Measurements from ENCODE around the gene JUNB.

Gene JUNB

DNA sequence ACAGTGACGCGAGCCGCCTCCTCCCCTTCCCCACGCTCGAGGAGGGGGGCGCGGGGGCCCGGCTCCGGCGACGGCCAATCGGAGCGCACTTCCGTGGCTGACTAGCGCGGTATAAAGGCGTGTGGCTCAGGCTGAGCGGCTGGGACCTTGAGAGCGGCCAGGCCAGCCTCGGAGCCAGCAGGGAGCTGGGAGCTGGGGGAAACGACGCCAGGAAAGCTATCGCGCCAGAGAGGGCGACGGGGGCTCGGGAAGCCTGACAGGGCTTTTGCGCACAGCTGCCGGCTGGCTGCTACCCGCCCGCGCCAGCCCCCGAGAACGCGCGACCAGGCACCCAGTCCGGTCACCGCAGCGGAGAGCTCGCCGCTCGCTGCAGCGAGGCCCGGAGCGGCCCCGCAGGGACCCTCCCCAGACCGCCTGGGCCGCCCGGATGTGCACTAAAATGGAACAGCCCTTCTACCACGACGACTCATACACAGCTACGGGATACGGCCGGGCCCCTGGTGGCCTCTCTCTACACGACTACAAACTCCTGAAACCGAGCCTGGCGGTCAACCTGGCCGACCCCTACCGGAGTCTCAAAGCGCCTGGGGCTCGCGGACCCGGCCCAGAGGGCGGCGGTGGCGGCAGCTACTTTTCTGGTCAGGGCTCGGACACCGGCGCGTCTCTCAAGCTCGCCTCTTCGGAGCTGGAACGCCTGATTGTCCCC, at the start of gene JUNB:
Gene JUNB, plus strand, starts transcription at position 142 of the 706 bp plus-strand sequence. Its CDS starts 286 bp downstream, at position 428.
- intact Hi-C loops (cut with DNase I): no loop called here
- peak; percentile 94 to 100 (median 99) for DNase-seq

DNA sequence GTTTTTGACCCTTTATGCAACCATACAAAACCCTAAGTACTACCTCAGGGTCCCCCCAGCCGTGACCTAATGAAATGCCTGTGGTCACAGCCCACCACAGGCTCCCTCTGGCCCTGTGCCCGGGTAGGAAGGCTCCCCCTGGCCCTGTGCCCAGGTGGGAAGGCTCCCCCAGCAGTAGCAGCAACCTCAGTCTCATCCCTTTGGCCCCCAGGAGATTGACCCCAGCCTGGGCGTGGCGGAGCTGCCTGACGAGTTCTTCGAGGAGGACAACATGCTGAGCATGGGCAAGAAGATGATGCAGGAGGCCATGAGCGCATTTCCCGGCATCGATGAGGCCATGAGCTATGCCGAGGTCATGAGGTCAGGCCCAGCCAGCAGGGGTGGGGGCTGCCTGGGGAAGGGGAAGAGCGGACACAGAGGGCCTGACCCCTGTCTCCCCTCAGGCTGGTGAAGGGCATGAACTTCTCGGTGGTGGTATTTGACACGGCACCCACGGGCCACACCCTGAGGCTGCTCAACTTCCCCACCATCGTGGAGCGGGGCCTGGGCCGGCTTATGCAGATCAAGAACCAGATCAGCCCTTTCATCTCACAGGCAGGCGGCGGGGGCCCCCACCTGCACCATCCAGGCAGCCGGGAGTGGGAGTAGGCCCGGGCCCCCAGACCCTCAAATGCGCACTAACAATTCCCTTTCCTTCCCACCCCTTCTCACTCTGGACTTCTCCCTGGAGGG, 46.0 kb upstream of the JUNB start:
- intact Hi-C loops (cut with DNase I): no loop called here
- DNase-seq: no peak

DNA sequence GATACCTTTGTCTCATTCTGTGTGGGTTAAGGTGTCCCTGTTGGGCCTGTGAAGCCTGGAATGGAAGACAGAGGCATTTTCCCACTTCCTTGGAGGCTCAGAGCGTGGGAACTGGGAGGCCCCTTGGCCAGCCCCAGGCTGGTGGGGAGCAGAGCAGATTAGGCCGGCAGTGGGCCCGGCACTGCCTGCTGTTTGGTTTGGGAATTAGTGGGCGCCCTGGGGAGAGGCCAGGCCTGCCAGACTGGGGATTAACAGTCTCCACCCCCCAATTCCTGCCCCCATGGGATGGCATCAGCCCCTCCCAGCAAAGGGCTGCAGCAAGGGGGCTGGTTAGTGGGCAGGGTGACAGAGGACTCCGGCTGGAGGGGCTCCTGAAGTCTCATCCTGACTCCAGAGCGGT, 42.8 kb upstream of the JUNB start:
- no peak for DNase-seq
- intact Hi-C loops (cut with DNase I): no loop called here

DNA sequence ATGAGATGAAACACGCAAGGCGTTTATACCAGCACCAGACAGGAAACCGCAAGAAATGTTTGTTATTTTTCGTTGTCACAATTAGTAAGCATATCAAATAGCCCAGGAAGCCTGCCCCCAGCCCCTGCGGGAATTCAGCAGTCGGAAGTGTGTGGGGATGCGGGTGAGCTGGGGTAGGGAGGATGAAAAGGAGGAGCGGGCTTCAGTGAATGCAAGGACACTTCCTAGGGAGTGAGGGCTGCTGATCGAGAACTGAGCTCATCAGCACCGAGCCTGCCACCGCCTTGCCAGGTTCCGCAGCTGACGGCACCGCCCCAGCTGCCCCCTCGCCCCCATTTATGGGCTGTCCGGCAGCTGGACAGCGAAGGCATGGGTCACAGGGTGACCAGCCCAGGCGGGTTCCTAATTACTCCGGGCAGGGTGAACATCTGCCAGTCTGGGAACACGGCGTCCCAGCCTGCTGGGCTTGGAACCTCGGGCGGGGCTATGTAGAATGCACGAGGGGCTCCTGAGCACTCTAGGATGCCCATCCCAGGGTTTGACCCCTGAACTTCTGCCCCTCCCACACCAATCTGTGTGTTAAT, 41.3 kb upstream of the JUNB start:
- no peak for DNase-seq
- intact Hi-C loops (cut with DNase I): no loop called here

DNA sequence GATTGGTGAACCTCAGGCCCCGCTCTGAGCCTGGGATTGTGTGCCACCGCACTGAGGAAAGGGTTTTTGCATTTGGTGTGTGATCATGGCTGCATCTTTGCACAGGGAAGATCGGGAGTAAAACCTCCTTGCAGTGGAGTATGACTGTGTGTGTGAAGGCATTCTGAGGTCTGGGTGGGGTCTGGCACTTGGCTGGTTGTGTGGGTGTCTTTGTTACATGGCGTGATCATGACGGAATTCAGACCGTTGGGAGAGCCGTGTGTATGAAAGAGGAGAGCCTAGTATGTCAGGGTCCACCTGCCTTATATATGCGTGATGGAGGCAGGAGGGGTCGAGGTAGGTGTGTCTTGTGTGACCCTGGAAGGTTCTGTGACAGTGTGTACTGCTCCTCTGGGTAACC, 40.4 kb upstream of the JUNB start:
- DNase-seq: no peak
- intact Hi-C loops (cut with DNase I): no loop called here

DNA sequence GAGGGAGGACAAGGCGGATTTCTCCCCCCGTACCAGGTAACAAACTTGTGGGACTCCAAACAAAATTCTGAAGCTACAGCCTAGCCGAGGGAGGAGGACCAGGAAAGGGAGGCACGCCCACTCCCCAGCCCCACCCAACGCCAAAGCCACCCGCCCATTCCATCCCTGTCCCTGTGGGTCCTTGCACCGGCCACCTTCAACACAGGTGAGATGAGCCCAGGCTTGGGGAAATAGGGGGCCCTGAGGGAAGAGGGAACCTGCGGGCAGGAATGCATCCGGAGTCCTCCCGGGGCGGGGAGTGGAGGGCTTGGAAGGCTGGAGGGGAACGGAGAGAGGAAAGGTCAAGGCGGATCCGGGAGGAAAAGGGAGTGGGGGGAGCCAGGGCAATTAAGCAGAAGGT, 39.7 kb upstream of the JUNB start, which contains the start of gene BEST2:
Gene BEST2, plus strand, starts transcription at position 157 of the 400 bp plus-strand sequence. CDS start 802 bp downstream, outside the sequence.
- intact Hi-C loops (cut with DNase I): no loop called here
- DNase-seq: no peak

DNA sequence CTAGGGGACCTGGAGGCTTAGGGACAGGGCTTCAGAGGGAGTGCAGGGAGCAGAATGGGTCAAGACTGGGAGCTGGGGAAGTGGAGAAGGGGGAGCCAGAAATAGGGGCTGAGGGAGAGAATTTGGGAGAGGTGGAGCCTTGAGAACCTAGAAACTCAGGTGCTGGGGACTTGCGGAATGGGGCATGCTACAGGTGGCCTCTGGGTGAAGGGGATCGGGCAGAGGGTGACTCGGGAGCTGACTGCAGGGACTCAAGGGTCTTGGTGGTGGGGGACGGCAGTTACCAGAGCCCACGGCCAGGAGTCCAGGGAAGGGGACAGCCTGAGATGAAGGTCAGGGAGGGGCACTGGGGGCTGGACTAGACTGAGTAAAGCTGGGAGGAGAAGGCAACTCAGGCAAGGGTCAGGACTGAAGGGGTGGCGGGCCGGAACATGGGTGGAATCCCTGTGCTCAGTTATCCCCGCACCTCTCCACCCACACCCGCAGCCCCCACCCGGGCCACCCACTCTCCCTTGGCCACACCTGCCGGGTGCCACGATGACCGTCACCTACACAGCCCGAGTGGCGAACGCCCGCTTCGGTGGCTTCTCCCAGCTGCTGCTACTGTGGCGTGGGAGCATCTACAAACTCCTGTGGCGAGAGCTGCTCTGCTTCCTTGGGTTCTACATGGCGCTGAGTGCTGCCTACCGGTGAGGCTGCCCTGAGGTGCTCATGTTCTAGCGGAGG, 39.1 kb upstream of the JUNB start:
- intact Hi-C loops (cut with DNase I): no loop called here
- no peak for DNase-seq

DNA sequence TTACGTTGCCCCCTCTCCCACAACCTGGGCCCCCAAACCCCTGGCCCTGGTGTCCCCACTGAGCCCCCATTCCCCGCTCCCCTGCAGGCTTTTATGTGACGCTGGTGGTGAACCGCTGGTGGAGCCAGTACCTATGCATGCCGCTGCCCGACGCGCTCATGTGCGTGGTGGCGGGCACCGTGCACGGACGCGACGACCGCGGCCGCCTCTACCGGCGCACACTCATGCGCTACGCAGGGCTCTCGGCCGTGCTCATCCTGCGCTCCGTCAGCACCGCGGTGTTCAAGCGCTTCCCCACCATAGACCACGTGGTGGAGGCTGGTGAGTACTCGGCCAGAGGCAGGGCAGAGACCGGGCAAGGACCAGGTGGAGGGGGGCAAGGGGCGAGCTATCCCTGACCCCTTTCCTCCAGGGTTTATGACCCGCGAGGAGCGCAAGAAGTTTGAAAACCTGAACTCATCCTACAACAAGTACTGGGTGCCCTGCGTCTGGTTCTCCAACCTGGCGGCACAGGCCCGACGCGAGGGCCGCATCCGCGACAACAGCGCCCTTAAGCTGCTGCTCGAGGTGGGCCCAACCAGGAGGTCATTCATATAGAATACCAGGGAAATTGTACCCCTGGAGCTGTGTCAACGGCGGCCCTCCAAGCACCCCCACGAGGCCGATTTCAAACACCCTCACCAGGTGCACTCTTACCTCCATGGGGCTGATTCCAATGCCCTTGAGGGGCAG, 36.7 kb upstream of the JUNB start:
- no peak for DNase-seq
- intact Hi-C loops (cut with DNase I): no loop called here

DNA sequence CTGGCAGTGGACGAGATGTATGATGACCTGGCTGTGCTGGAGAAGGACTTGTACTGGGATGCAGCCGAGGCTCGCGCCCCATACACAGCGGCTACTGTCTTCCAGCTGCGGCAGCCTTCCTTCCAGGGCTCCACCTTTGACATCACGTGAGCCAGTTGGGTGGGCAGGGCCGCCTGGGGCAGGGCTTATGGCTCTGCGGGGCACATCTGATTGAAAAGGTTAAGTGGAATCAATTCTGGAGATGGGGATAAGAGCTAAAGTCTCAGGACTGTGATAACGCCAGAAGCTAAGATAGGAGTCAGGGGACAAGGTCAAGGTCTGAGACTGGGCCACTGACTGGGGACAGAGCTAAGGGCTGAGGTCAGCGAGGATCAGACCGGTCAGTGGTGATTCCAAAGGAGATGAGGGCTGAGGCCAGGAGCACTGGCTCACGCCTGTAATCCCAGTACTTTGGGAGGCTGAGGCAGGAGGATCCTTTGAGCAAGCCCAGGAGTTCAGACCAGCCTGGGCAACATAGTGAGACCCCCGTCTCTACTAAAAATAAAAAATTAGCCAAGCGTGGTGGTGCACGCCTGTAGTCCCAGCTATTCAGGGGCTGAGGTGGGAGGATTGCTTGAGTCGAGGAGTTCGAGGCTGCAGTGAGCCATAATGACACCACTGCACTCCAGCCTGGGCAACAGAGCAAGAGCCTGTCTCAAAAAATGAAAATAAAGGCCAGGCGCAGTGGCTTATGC, 35.0 kb upstream of the JUNB start:
- DNase-seq: no peak
- intact Hi-C loops (cut with DNase I): no loop called here

DNA sequence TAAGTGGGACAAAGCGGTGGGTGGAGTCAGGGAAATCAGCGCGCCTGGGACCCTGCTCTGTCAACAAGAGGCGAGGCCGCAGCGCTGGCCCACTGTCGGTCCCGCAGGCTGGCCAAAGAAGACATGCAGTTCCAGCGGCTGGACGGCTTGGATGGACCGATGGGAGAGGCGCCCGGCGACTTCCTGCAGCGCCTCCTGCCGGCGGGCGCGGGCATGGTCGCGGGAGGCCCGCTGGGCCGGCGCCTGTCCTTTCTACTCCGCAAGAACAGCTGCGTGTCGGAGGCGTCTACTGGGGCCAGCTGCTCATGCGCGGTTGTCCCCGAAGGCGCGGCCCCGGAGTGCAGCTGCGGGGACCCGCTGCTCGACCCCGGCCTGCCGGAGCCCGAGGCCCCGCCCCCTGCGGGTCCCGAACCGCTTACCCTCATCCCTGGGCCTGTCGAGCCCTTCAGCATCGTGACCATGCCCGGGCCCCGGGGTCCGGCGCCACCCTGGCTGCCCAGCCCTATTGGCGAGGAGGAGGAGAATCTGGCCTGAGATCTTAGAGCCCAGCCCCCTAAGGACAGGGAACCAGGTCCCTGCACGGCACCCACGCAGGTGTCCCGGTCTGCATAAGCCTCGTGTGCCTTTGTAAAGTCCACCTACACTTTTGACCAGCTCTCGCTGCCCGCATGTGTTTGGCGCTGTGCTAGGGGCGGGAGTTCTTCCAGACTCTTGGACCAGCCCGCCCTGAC, 33.6 kb upstream of the JUNB start:
- DNase-seq: peak; percentile 29 to 84 (median 64)
- intact Hi-C loops (cut with DNase I): no loop called here

DNA sequence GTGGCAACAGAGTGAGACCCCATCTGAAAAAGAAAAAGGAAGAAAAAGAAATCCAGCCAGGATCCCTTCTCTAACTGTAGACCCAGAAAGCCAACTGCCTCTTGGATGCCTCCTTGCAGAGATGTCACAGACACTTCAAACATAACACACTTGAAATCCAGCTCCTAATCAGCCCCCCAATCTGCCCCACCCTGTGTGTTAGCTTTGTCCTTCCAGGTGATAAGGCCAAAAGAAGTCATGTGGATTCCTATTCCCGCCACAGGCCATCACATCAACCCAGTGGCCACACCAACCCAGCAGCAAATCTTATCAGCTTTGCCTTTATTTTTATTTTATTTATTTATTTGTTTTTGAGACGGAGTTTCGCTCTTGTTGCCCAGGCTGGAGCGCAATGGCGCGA, 31.6 kb upstream of the JUNB start:
- intact Hi-C loops (cut with DNase I): loop anchor here (5.0 kb wide), 1 partner anchor 38 kb away; no protein-coding TSS in a partner anchor
- DNase-seq: no peak

DNA sequence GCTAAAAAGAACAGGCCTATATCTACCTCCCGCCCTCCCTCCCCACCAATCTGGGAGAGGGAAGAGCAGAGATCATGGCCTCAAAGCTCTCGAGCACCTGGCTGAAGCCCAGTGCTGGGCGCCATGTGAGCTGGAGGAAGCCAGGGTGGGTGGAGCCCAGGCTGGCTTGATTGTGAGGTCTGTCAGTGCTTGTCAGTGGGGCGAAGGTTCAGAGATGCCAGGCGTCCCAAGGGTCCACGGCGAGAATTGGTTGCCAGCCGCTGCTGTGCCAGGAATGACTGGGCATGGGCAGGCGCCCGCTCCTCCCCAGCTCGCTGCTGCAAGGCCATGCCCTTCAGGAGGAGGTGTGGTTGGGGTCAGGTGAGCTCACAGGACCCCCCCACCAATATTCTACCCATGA, 28.2 kb upstream of the JUNB start:
- DNase-seq: no peak
- intact Hi-C loops (cut with DNase I): loop anchor here (5.0 kb wide), 1 partner anchor 34 kb away; no protein-coding TSS in a partner anchor

DNA sequence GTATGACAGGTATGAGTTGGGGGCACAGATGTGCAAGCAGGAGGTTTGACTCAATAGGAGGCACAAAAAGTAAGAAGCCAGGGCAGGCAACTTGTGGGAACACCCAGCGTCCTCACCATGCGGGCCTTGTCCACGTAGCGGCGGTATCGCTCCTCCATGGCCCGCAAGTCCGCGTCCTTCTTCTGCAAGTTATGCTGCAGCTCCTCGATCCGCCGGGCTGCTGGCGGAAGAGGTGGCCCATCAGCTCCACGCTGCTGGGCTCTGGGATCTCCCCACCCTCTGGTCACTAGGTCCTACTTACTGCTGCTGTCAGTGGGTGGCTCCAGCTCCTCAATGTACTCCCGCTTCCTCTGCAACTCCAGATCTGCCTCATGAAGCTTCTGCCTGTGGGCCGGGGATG, 26.6 kb upstream of the JUNB start:
- intact Hi-C loops (cut with DNase I): loop anchor here (5.0 kb wide), 2 partner anchors 33 to 83 kb away; no protein-coding TSS in a partner anchor
- no peak for DNase-seq

DNA sequence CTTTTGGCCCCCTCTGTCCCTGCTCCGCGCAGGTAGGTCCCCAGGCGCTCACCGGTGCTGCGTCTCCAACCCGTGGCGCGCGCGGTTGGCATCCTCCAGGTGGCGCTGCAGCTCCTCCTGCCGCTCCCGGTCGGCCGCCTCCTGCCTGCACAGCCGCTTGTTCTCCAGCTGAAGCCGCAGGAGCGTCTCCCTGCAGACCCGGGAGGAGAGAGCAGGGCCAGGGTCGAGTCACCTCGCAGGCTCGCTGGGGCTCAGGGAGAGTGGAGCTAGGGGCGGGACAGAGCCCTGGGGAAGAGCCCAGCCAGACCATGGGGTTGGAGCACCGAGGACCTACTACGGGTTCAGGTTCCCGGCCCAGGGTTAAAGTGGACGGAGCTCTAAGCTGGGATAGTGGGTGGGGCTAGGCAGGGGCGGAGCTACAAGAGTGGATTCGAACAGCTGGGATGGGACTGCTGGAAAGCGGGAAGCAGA, 25.2 kb upstream of the JUNB start:
- peak in 35 of 42 donors; percentile 65 to 93 (median 85) for DNase-seq
- intact Hi-C loops (cut with DNase I): loop anchor here (5.0 kb wide), 1 partner anchor 81 kb away; no protein-coding TSS in a partner anchor

DNA sequence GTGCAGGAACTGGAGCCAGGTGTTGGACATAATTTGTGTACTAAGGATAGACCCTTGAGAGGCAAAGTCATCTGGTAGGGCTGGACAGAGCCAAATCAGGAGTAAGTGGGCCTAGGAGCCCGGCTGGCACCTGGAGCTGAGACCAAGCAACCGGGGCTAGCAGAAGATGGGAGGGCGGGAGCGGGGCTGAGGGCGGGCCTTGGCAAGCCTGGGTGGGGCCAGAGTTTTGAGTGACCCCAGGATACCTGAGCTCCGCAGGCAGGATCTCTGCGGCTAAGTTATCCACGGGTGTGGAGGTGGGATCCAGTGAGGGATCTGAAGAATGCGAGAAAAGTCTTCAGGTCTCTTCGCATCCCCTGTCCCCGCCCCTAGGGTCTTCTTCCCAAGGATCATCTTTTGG, 24.1 kb upstream of the JUNB start:
- DNase-seq: no peak
- intact Hi-C loops (cut with DNase I): loop anchor here (5.0 kb wide), 1 partner anchor 80 kb away; no protein-coding TSS in a partner anchor

DNA sequence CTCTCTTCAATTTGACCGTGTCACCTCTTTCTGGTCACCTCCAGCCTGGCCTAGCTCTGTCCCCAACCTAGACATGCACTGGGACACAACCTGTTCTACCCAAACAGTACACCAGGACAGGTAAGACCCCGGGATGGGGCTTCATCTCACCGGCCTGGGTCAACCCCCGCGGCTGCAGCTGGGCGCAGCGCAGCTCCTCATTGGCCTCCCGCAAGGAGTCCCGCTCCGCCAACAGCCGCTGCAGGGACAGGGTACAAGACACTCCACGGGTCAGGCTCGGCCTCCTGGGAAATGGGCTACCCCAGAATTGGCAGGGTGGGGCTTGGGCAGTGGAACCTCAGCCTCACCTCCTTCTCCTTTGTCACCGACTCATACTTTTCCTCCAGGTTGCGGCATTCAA, 23.6 kb upstream of the JUNB start:
- no peak for DNase-seq
- intact Hi-C loops (cut with DNase I): loop anchor here (5.0 kb wide), 1 partner anchor 80 kb away; no protein-coding TSS in a partner anchor

DNA sequence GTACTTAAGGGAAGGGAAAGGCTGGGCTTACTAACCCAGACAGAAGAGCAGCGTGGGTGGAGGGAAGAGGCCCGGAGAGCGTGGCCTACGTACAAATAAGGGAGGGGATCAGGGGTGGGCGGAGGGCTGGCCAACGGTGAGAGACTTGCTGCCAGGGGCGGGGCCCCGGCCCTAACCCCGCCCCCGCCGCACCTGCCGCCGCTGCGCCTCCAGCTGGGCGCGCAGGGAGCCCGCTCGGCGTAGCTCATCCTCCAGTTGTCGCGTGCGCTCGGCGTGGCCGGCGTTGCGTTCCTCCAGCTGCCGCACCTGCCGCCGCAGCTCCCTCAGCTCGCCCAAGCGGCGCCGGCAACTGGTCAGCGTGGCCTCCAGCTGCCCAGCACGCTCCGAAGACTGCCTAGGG, 21.6 kb upstream of the JUNB start:
- no peak for DNase-seq
- intact Hi-C loops (cut with DNase I): loop anchor here (5.0 kb wide), 1 partner anchor 78 kb away; no protein-coding TSS in a partner anchor

Measured in head of caudate nucleus (tissue), 42 donors.